Endothelial cell (in vitro differentiated cells): ENCODE data around the gene ARHGAP12. TPM values are rescaled to one million over a fixed set of nuclear protein-coding genes. Genes with fewer than 3 reads are reported as not detected.

Experiments used
- DNase-seq: peaks from one replicate; pipeline ENCODE4 v3.0.0; 2021; ENCODE audit warnings: low spot score
- H3K27ac Mint-ChIP-seq: one replicate; pipeline ENCODE4 v1.8.0; 2021; ENCODE audit warnings: mixed read lengths, inconsistent platforms; ENCODE audit not compliant: unreplicated experiment
- H3K27me3 Mint-ChIP-seq: one replicate; pipeline ENCODE4 v1.8.0; 2021; ENCODE audit warnings: mild to moderate bottlenecking, moderate library complexity, mixed read lengths, inconsistent platforms; ENCODE audit not compliant: unreplicated experiment
- H3K36me3 Mint-ChIP-seq: one replicate; pipeline ENCODE4 v1.8.0; 2021; ENCODE audit warnings: mild to moderate bottlenecking, low read depth, mixed read lengths, inconsistent platforms; ENCODE audit not compliant: unreplicated experiment
- H3K4me1 Mint-ChIP-seq: one replicate; pipeline ENCODE4 v1.8.0; 2021; ENCODE audit warnings: mild to moderate bottlenecking, mixed read lengths, inconsistent platforms; ENCODE audit not compliant: unreplicated experiment
- H3K4me3 Mint-ChIP-seq: one replicate; pipeline ENCODE4 v1.8.0; 2021; ENCODE audit warnings: mild to moderate bottlenecking, mixed read lengths, inconsistent platforms; ENCODE audit not compliant: unreplicated experiment
- H3K9me3 Mint-ChIP-seq: one replicate; pipeline ENCODE4 v1.8.0; 2021; ENCODE audit warnings: mixed read lengths, inconsistent platforms; ENCODE audit not compliant: unreplicated experiment
- total RNA-seq: library from RNA; stranded (reverse); fragmentation: NEBNext Ultra II Directional; extraction: Animal tissue kit (Norgen Biotek cat#: 25700); gene quantifications from one replicate; pipeline ENCODE4 v1.2.1, GENCODE V29; 2021; ENCODE audit not compliant: unreplicated experiment
- TF ChIP-seq, protein P1 (sequence below): fragments of 200-600 bp; sonication (generic); IDR thresholded peaks from one replicate; pipeline ENCODE4 v1.5.0; 2021; ENCODE audit warnings: antibody characterized with exemption; ENCODE audit not compliant: unreplicated experiment

ARHGAP12 gene
- total RNA-seq, 1 donor from 2014 or later, result 39.0 TPM

DNA sequence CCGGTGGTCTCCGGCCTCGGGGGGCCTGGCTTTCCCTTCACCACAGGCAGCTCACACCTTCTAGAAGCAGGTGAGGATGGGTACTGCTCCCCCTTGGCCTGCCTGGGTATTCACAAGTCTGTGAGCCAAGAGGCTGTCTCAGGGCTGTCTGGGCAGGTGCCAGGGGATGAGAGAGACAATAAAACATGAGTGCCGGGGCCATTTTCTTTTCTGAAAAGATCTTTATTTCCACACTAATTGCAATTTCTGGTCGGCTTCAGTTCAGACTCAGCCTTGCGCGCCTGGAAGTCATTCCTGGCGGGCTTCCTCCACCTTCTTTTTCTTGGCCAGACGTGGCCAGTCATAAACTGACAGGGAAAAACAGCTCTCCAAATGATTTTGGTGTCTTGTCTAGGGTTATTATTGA is 171.2 kb downstream of the ARHGAP12 start:
- Mint-ChIP-seq H3K27ac (no peak overlapping the region), H3K27me3 (peaks cover 12% of the 10 kb centered on the region), H3K4me1 (peaks cover 22% of the 10 kb centered on the region), H3K9me3 (no peaks in the 10 kb centered on the region), H3K36me3 (peaks cover 4% of the 10 kb centered on the region), H3K4me3 (no peak overlapping the region)
- TF ChIP-seq, protein P1, sequence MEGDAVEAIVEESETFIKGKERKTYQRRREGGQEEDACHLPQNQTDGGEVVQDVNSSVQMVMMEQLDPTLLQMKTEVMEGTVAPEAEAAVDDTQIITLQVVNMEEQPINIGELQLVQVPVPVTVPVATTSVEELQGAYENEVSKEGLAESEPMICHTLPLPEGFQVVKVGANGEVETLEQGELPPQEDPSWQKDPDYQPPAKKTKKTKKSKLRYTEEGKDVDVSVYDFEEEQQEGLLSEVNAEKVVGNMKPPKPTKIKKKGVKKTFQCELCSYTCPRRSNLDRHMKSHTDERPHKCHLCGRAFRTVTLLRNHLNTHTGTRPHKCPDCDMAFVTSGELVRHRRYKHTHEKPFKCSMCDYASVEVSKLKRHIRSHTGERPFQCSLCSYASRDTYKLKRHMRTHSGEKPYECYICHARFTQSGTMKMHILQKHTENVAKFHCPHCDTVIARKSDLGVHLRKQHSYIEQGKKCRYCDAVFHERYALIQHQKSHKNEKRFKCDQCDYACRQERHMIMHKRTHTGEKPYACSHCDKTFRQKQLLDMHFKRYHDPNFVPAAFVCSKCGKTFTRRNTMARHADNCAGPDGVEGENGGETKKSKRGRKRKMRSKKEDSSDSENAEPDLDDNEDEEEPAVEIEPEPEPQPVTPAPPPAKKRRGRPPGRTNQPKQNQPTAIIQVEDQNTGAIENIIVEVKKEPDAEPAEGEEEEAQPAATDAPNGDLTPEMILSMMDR, result no peak
- DNase-seq, result no peak

DNA sequence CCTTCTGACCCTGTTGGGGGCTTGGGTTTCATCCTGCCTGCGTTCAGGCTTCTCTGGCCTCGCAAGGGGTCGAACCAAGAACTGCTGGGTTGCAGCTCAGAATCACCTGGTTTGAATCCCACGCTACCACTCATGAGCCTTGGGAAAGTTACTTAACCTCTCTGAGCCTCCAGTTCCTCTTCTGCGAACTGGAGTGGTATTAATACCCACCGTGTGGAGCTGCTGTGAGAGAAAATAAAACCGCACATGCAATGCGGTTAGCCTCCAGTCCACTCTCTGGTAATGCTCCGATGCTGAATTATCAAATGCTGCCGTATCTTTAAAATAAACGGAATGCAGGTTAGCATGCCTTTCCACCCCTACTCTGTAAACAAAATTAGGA is 171.9 kb downstream of the ARHGAP12 start:
- Mint-ChIP-seq H3K27ac (no peak overlapping the region), H3K36me3 (peaks cover 4% of the 10 kb centered on the region), H3K9me3 (no peaks in the 10 kb centered on the region), H3K4me3 (no peak overlapping the region), H3K27me3 (peaks cover 17% of the 10 kb centered on the region), H3K4me1 (peaks cover 26% of the 10 kb centered on the region)
- TF ChIP-seq, protein P1, result no peak
- no peak for DNase-seq

GRCh38 chr10:31756101-31756728 is 172.4 kb downstream of the ARHGAP12 start:
- no peak for DNase-seq
- Mint-ChIP-seq H3K36me3 (peaks cover 4% of the 10 kb centered on the region), H3K4me1 (peaks cover 26% of the 10 kb centered on the region), H3K9me3 (no peaks in the 10 kb centered on the region), H3K27ac (no peak overlapping the region), H3K27me3 (peaks cover 17% of the 10 kb centered on the region), H3K4me3 (no peak overlapping the region)
- TF ChIP-seq, protein P1, result no peak

Other genes with a start within 250 kb of the ARHGAP12 start
- 102 TPM for gene KIF5B, start 127.6 kb upstream of the ARHGAP12 start, total RNA-seq